ENCODE results near the gene INCA1.

Gene INCA1

DNA sequence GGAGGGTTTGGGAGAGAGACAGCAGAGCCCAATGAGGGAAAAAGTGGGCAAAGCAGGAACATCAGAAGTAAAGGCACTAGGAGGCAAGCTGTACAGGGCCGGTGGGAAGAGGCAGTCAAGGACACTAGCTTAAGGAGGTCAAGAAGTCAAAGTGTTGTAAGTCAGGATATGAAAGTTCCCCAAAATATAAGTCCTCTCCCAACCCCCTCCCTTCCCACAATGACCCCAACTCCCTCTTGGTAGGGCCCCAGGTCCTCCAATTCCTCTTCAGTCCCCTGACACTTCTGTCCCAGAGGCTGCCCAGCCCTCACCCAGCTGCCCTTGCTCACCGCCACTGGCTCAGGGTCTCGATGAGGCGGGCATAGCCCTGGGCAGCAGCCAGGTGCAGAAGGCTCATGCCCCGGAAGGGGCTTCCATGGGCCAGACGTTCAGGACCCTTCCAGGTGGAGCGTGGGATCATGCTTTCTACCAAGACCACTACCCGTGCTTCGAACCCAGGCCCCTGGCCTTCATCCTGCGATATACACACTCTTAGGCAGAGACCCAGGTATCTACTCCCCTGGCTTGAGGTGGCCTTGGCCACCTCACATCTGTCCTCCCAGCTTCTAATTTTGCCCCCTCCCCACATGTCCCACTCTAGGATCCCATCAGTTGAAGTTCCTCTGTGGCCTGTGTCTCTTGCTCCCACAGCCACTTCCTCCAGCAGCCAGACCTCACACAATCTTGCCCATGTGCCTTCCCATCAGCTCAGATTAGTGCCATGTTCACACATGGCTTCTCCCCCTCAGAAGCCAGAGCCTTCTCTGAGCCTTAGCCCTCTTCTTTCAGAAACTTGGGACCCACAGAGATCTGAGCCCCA lies 23.8 kb downstream of the INCA1 start:
- no peak for DNase-seq (ENCODE audit: low read depth)
- no peak overlapping the region for H3K4me3 ChIP-seq (ENCODE audit: low read depth, low read length)

DNA sequence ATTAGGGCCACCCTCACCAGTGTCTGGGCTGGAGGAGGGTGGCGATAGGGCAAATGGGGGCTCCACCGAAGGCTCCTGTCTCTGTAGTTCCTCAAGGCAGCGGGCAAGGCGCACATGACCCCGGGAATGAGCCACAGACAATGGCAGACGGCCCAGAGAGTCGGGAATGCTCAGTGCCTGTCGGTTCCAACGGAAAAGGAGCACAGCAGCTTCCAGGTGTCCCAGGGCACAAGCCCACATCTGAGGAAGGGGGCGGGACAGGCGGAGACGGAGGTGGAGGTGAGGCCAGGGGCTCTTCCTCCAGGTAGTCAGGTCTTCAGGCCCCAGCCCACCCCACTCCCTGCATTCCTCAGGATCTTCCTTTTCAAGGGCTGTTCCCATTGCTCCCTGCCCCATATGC lies 24.6 kb downstream of the INCA1 start:
- H3K4me3 ChIP-seq (ENCODE audit: low read depth, low read length): no peak overlapping the region
- no peak for DNase-seq (ENCODE audit: low read depth)

DNA sequence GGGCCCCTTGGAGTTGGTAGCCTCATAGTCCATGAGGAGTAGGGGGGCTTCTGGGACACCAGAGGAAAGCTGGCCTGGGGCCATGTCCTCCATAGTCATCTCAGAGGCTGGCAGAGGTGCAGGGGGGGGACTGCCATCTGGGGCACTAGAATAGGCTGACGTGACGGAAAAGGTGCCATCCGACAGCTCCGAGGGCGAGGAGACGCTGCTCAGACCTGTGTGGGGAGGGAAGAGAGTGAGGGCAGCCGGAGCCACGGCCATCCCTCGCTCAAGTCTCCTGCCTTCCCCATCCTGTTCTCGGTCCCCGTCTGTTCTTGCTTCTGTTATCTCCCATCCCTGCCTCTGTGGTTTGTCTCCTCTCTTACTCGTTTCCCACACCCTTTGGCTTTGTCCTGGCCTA lies 25.0 kb downstream of the INCA1 start:
- DNase-seq (ENCODE audit: low read depth): no peak
- H3K4me3 ChIP-seq (ENCODE audit: low read depth, low read length): no peak overlapping the region

DNA sequence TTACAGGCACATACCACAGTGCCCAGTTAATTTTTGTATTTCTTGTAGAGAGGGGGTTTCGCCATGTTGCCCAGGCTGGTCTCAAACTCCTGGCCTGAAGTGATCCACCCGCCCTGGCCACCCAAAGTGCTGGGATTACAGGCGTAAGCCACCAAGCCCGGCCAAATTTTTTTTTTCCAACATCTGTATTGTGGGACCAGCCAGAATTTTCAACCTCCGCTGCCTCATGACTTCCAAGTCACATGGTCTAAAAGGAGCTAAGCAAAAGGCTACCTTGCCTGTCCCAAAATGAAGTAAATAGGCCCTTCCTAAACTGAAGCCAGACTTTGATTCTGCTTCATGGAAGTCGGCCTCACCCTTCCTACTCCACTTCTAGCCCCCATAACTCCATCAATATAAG lies 25.5 kb downstream of the INCA1 start:
- DNase-seq (ENCODE audit: low read depth): no peak
- H3K4me3 ChIP-seq (ENCODE audit: low read depth, low read length): no peak overlapping the region

DNA sequence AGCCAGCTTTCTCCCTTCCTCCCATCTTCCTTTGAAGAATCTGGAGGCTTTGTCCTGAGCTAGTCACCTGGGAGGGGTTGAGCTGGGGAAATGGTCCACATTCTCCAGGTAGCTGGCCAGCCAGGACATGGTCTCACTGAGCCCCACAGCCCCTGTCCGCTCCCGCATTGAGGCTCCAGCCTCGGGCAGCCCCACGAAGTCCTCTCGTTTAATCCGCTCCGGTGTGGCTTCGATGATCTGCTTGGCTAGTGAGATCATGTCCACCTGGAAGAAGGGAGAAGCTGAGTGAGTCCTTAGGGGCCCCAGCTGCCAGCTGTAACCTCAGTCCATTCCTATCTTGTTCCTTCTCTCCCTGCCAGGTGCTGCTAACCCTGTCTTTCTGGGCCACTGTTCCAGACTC lies 27.0 kb downstream of the INCA1 start:
- no peak for DNase-seq (ENCODE audit: low read depth)
- H3K4me3 ChIP-seq (ENCODE audit: low read depth, low read length): no peak overlapping the region

DNA sequence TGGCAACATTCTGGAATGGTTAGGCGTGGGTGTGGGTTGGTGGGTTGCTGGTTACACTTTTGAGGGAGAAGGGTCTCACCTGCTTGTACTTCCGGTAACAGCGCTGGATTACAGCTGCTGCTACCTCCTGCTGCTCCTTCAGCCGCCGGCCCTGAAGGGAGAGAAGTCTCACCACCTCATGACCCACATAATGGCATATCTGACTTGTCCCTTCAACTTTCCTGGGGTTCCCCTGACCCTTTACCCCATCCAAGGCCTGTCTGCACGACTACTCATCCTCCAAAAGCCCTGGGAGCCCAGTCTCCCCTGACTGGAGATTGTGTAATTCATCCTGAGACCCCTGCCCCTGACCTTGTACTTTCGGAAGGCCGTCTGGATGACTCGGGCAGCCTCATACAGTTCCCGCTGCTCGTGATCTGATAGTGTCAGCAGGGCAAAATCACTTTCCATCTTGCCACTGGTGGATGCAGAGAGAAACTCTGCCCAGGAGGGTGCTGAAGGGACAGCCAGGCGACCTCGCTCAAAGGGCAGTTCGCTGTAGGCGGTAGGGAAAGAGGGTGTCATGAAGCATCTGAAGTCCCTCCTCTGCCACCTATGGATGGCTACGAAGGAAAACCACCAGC lies 27.7 kb downstream of the INCA1 start:
- peak overlapping the region; percentile 75 for H3K4me3 ChIP-seq (ENCODE audit: low read depth, low read length)
- no peak for DNase-seq (ENCODE audit: low read depth)

DNA sequence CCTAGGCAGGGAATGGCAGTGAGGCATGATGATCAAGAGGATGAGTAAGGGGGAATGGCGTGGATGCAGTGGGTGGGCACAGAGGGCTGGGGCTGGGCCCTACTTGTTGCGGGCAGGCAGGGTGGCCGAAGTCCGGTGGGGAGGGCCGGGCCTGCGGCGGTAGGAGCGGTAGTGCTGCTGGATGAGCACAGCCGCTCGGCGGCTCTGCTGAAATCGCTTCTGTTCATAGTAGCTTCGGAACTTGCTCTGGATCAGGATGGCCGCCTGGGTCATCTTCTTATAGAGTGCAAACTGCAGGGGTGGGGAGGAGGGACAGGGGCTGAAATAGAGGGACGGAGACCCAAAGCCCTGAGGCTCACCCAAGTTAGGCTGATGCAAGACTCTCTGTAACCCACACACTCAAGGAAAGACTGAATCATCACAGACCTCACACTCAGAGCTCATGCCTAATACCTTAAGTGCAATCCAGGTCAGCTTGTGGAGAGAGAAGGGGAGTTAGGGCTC lies 28.2 kb downstream of the INCA1 start:
- DNase-seq (ENCODE audit: low read depth): peak; percentile 79
- H3K4me3 ChIP-seq (ENCODE audit: low read depth, low read length): peak overlapping the region; percentile 75

DNA sequence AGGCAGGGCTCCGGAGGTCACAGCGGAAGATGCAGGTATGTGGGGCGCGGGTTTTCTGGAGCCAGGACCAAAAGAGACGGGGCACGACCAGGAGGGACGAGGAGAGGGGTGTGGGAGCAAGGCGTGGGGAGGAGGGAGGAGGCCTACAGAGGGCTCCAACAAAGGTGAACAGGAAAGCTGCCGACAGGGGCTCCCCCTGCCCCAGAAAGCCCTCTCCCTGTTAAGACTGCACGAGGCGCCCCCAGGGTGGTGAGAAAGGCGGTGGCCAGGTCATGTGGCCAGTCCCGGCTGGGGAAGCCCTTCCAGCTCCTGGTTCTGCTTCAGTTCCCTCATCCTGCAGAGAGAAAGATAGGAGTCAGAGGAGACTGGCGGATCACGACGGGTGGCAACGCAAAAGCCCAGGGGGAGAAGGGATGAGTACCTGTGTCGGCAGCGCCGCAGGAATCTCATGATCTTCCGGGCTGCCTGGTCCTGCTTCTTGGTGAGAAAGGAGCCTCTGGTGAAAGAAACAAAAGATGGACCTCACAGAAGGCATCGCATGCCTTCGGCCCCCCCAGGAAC lies 28.8 kb downstream of the INCA1 start:
- peak overlapping the region; percentile 75 for H3K4me3 ChIP-seq (ENCODE audit: low read depth, low read length)
- no peak for DNase-seq (ENCODE audit: low read depth)

DNA sequence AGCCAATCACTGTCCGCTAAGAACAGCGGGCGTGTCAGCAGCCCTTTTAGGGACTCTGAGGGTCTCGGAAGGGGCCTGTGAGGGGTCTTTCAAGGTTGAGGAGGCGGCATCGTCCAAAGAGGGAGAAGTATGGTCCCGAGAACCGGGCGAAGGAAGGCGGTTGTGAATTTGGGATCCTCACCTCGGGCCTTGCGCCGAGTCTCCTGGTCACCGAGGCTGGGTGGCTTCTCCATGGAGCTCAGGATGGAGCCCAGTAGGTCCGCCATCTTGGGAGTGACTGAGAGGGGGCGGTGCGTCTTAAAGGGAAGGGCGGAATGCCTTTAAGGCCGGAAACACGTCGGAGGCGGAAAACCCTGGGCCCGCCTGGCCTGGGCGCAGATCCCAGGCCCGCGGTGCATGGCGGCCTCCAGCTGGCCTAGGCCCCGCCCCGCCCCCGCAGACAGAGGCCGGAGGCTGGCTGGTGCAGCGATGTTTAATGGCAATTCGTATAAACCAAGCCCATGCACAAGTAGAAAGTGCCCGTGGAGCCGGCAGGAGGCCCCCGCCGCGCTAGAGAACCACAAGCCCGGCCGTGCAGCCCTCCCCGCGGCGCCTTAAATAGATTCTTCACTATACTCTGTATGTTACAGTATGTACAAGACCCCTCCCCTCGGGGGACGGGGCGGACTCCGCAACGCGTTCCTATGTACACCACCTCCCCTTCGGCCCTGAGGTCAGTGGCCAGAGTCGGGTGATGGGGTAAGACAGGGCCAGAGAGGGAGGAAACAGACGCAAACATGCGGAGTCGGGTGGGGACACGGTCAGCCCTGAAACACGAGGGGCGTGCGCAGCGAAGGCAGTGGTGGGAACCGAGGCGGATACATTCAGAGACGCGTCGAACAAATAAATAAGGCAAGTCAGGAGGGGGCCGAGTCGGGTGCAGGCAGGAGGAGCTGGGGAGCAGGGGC lies 29.5 kb downstream of the INCA1 start, which contains the start of gene SPAG7:
Gene SPAG7, minus strand, starts transcription at position 279 of the 947 bp plus-strand sequence. Its CDS starts 13 bp downstream, at position 266.
- peak; percentile 91 for DNase-seq (ENCODE audit: low read depth)
- H3K4me3 ChIP-seq (ENCODE audit: low read depth, low read length): peak within 1 kb of the TSS; percentile 75

DNA sequence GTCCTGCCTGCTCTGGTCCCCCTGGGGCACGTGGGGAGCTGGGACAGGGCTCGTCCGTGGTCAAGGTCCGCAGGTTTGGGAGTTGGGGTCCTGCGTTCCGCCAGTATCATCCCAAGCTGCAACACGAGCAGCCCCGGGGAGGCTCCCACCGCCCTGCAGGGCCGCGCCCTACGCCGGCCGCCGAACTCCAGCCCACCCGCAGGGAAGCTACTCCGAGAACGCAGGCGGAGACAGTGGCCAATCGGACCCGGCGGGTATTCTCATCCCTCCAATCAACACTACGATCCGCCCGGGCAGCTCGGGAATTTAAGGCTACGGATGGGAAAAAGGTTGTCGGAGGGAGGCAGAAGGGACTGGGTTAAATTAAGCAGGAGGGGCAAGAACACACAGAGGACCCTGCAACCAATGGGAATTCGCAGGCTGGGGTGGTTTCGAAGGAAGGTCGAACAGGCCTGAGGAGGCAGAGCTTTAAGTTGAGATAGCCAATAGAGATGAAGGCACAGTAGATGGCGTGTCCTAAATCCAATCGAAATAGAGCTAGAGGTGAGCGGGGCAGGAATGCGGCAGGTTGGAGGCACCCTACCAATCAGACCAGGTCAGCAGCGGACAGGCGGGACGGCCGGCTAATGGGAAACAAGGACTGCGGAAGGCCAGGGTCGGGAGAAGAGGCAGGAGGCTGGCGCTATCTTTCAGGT lies 30.3 kb downstream of the INCA1 start:
- peak overlapping the region; percentile 75 for H3K4me3 ChIP-seq (ENCODE audit: low read depth, low read length)
- DNase-seq (ENCODE audit: low read depth): peak; percentile 99

DNA sequence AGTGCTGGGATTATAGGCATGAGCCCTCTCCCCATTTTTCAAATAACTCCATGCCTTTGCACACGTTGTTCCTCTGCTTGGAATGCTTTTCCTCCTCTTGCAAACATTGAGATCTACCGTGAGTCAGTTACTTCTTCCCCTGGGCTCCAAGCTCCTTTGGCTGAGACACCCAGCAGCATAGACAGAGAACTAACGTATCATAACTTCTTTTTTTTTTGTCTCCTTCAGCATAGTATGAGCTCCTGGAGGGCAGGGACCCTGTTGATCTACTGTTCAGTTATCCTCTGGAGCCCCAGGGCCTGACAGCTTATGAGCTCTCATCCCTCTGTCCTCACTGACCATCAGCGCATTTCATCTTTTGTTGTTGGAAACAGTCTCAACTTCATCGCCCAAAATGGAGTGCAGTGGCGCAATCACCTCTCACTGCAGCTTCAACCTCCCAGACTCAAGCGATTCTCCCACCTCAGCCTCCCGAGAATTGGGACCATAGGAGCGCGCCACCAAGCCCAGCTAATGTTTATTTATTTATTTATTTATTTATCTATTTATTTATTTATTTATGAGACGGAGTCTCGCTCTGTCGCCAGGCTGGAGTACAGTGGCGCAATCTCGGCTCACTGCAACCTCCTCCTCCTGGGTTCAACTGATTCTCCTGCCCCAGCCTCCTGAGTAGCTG lies 31.9 kb downstream of the INCA1 start:
- no peak for DNase-seq (ENCODE audit: low read depth)
- H3K4me3 ChIP-seq (ENCODE audit: low read depth, low read length): no peak overlapping the region

DNA sequence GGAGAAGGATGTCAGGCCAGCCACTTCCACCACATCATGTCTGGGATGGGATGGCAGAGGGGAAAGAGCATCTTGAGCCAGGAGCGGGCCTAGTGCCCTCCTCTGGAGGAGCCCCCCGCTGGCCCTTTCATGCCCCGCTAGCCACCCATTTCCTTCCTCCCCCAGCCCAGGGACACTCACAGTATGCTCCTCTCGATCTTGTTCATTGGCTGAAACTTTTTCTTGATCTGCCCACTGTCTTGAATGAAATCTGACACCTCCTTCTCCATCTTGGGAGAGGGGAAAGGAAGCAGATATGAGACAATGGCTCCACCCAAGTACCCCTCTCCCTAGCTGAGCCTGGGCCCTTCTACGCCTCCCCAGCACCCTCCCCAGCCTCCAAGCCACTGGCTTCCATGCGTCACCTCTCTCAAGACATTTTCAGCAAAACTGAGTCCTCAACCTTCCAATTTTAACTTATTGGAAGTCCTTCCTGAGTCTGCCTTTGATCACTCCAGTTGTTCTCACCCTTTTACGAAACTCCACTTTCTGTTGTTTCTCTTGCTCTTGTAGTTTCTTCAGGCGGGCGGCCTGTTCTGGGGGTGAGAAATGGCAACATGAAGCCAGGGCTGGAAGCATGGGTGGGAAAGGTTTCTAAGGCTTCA lies 36.9 kb downstream of the INCA1 start:
- no peak for DNase-seq (ENCODE audit: low read depth)
- H3K4me3 ChIP-seq (ENCODE audit: low read depth, low read length): no peak overlapping the region

DNA sequence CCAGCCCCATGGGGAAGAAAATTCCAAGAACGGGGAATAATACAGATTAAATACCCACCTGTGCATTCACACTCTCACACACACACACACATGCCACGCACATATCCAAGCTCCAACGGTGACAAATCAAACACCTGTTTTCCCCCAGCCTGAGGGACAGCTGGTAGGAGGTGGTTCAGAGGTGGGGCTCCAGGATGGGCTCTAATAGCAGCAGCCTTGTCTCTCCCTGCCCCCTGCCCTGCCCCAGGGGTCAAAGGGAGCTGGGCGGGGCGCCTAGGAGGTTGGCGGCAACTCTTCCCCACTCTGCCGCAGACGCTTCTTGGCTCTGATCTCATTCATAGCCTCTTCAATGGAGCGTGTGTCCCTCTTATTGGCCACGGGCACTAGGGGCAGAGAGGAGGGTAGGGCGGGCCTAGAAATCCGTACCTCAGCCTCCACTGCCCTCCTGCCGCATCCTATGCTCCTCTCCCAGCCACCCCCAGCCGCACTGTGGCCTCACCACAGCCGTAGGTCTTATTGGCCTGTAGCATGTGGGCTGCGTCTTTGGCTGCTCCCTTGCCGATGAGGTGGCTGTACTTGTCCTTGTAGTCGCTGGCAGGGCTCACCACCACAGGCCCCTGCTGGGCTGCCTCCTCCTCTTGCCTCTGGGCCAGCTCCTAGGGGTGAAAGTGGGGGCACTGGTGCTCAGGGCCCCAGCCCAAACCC lies 37.9 kb downstream of the INCA1 start:
- no peak for DNase-seq (ENCODE audit: low read depth)
- H3K4me3 ChIP-seq (ENCODE audit: low read depth, low read length): no peak overlapping the region

DNA sequence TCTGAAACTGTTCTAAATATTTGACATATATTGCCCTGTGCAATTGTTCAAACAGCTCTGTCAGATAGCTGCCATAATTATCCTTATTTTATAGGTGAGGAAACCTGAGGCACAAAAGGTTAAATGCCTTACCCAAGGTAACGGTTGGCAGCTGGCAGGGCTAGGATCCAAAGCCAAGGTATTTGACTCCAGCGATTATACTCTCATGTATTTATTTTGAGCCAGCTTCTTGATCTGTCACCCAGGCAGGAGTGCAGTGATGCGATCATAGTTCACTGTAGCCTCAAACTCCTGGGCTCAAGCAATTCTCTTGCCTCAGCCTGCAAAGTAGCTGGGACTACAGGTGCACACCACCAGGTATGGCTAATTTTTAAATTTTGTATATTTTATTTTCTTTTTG lies 39.2 kb downstream of the INCA1 start:
- H3K4me3 ChIP-seq (ENCODE audit: low read depth, low read length): no peak overlapping the region
- DNase-seq (ENCODE audit: low read depth): no peak

DNA sequence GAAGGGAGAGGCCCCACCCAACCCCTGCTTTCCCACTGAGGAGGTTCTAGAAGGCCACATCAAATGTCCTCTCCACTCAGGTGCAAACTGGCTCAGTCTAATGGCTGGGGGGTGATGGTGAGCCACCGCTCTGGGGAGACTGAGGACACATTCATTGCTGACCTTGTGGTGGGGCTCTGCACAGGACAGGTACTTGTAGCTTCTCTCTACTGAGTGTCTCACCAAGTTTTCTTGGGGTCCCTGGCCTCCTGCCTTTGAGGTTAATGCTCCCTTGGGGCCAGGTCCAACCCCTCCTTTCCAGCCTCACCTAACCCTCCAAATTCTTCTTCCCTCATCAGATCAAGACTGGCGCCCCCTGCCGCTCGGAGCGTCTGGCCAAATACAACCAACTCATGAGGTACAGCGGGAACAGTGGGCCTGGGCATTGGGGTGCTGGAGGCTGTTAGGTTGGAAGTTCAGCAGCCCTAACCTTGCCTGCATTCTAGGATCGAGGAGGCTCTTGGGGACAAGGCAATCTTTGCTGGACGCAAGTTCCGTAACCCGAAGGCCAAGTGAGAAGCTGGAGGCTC lies 40.7 kb downstream of the INCA1 start:
- H3K4me3 ChIP-seq (ENCODE audit: low read depth, low read length): no peak overlapping the region
- no peak for DNase-seq (ENCODE audit: low read depth)

DNA sequence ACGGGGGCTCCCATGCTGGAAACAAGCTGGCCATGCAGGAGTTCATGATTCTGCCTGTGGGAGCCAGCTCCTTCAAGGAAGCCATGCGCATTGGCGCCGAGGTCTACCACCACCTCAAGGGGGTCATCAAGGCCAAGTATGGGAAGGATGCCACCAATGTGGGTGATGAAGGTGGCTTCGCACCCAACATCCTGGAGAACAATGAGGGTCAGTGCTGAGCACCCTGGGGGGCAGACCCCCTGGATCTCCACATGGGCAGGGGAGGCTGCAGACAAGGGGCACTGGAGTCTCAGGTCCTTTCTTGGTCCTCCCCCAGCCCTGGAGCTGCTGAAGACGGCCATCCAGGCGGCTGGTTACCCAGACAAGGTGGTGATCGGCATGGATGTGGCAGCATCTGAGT lies 42.2 kb downstream of the INCA1 start:
- DNase-seq (ENCODE audit: low read depth): no peak
- H3K4me3 ChIP-seq (ENCODE audit: low read depth, low read length): no peak overlapping the region

DNA sequence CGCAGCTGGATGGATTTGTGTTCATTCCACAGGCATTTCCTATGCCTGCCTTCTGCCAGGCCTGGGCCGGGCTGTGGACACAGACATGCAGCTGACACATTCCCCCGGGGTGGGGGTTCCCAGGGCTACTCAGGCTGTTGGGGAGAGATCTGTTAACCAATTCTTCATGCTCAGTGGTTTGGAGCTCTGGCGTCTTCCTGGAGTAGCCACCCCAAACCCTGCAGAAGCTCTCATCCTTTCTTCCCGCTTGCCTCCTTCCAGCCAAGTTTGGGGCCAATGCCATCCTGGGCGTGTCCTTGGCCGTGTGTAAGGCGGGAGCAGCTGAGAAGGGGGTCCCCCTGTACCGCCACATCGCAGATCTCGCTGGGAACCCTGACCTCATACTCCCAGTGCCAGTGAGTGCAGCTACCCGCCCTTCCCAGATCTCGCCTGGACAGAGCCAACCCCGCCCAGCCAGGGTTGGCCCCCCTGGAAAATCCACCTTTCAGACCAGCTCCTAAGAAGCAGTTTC lies 43.8 kb downstream of the INCA1 start:
- H3K4me3 ChIP-seq (ENCODE audit: low read depth, low read length): peak overlapping the region; percentile 17
- DNase-seq (ENCODE audit: low read depth): no peak
